Adipocyte (in vitro differentiated cells): ENCODE measurements around the gene PLEKHH3.
A peak's percentile ranks its signal among the peaks of the same experiment; 100 is the strongest.

Experiments
- DNase-seq: peaks from one replicate; pipeline ENCODE4 v3.0.0-alpha.2; 2015; ENCODE audit warnings: low read depth
- H3K27me3 ChIP-seq: replicated peaks from 2 replicates; pipeline ENCODE4 v1.7.0; 2013; ENCODE audit warnings: mild to moderate bottlenecking, low read length, moderate library complexity; ENCODE audit not compliant: control insufficient read depth, insufficient read depth
- H3K36me3 ChIP-seq: 2 replicates; pipeline ENCODE4 v1.7.0; 2013; ENCODE audit warnings: low read length, mild to moderate bottlenecking, moderate library complexity; ENCODE audit not compliant: control insufficient read depth, insufficient read depth, severe bottlenecking
- H3K4me1 ChIP-seq: 2 replicates; pipeline ENCODE4 v1.7.0; 2013; ENCODE audit warnings: mild to moderate bottlenecking, low read length, moderate library complexity; ENCODE audit not compliant: control insufficient read depth, insufficient read depth
- H3K4me3 ChIP-seq: 2 replicates; pipeline ENCODE4 v1.7.0; 2013; ENCODE audit warnings: mild to moderate bottlenecking, low read length, moderate library complexity
- H3K9ac ChIP-seq: 2 replicates; pipeline ENCODE4 v1.7.0; 2013; ENCODE audit warnings: mild to moderate bottlenecking, low read length, moderate library complexity
- H3K9me3 ChIP-seq: 2 replicates; pipeline ENCODE4 v1.7.0; 2013; ENCODE audit warnings: mild to moderate bottlenecking, low read length, moderate library complexity; ENCODE audit not compliant: control insufficient read depth

The PLEKHH3 gene

DNA sequence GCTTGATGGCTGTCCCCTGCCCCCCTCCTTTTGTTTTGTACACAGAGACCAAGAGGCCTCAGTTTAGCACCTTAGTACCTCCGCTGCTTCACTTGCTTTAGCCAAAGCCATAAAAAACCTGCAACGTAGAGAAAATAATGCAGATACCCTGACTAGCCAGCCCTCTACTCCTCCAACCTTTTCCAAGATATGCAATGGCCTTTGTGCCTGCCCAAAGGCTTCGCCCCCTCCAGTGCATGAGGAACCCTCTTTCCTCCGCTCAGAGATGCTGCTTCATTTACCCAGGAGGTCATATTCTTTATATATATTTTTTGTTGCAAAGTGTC lies 22.6 kb upstream of the PLEKHH3 start:
- Histone ChIP-seq H3K36me3 (peaks cover 66% of the 10 kb centered on the region), H3K9me3 (no peaks in the 10 kb centered on the region), H3K4me1 (peaks cover 8% of the 10 kb centered on the region), H3K4me3 (no peak overlapping the region), H3K9ac (peak overlapping the region; percentile 41), H3K27me3 (no peaks in the 10 kb centered on the region)
- DNase-seq, result no peak

DNA sequence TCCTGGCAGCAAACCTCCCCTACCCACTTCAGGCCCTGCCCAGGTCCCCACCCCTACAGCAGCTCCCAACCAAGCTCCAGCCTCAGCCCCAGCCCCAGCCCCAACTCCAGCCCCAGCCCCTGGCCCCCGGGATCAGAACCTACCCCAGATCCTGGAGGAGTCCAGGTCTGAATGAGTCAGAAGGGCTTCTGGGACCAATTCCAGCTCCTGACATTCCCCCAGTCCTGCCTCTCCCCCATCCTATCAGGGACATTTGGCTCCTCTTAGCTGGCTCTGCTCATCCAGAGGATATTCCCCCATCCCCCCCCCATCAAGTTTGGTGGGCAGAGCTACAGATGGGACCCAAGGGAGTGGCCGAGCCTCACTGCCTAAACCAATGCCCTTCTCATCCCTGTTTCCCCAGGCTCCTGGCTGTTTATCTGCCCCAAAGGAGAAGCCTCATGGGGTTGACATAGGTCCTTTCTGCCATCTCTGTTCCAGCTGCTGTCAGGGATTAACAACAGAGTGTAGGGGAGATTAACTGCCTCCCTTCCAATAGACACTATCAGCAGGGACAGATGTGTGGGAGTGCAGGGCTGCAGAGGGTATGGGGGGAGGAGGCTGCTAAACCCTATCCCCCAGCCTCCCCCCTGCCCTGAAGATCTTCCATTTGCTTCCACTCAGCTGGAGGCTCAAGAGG lies 22.1 kb upstream of the PLEKHH3 start:
- peak; percentile 67 for DNase-seq
- peaks cover 8% of the 10 kb centered on the region for H3K4me1 ChIP-seq
- H3K4me3 ChIP-seq, result peak overlapping the region; percentile 21
- H3K36me3 ChIP-seq, result peaks cover 62% of the 10 kb centered on the region
- H3K9me3 ChIP-seq, result no peaks in the 10 kb centered on the region
- H3K9ac ChIP-seq, result peak overlapping the region; percentile 41
- no peaks in the 10 kb centered on the region for H3K27me3 ChIP-seq

DNA sequence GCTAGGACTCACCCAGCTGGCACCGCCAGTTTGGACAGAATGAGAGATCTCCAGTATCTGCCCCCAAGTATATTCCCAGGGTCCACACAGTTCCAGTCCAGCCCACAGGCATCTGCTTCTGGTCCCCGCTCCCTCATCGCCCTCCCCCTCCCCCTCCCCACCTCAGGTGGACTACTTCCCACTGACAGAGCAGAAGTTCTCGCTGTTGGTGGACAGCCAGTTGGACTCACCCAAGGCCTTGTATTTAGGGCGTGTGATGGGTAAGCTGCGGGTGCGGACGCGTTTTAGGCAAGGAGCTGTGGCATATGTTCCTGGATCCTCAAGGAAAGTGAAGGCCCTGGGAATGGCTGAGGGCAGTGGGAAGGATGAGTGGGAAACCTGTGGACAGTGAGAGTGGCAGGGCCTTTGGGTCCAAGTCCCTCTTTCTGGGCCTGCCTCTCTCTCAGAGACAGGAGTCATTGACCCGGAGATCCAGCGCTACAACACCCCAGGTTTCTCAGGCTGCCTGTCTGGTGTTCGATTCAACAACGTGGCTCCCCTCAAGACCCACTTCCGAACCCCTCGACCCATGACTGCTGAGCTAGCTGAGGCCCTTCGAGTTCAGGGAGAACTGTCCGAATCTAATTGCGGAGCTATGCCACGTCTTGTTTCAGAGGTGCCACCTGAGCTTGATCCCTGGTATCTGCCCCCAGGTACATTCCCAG lies 20.5 kb upstream of the PLEKHH3 start:
- DNase-seq, result no peak
- Histone ChIP-seq H3K9ac (no peak overlapping the region), H3K4me3 (no peak overlapping the region), H3K4me1 (peaks cover 8% of the 10 kb centered on the region), H3K9me3 (no peaks in the 10 kb centered on the region), H3K36me3 (peaks cover 52% of the 10 kb centered on the region), H3K27me3 (no peaks in the 10 kb centered on the region)

- Histone ChIP-seq H3K27me3 (no peaks in the 10 kb centered on the region), H3K4me3 (no peak overlapping the region), H3K4me1 (peaks cover 8% of the 10 kb centered on the region), H3K36me3 (peaks cover 36% of the 10 kb centered on the region), H3K9me3 (no peaks in the 10 kb centered on the region), H3K9ac (no peak overlapping the region)
- no peak for DNase-seq
Measured at GRCh38 chr17:42695500-42695899, 18.7 kb upstream of the PLEKHH3 start.

DNA sequence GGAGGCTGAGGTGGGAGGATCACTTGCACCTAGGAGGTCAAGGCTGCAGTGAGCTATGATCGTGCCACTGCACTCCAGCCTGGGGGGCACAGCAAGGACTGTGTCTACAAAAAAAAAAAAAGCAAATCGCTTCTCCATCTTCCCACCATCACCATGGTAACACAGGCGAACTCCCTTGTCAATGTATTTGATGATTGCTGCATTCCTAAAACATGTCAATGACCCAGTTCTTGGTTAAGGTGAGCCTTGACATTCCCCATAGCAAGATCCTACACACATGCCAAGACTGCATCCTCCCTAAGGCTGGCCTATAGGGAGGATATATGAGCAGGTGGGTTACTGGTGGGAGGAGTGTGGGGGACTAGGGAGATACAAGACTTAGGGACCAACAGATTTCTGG lies 17.7 kb upstream of the PLEKHH3 start:
- Histone ChIP-seq H3K9me3 (no peaks in the 10 kb centered on the region), H3K4me1 (peaks cover 8% of the 10 kb centered on the region), H3K27me3 (no peaks in the 10 kb centered on the region), H3K36me3 (peaks cover 32% of the 10 kb centered on the region), H3K4me3 (no peak overlapping the region), H3K9ac (no peak overlapping the region)
- DNase-seq, result no peak

DNA sequence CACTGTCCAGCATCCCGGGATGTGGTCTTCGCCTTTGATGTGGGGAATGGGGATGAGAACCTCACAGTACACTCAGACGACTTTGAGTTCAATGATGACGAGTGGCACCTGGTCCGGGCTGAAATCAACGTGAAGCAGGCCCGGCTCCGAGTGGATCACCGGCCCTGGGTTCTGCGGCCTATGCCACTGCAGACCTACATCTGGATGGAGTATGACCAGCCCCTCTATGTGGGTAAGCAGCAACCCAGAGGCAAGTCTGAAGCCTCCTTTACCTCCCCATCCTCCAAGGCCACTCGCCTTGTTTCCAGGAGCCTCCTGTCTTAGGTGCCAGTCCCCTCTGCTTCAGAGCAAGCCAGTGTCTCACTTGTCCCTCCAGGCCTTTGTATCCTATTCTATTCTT lies 15.7 kb upstream of the PLEKHH3 start:
- Histone ChIP-seq H3K27me3 (no peaks in the 10 kb centered on the region), H3K4me3 (no peak overlapping the region), H3K4me1 (no peaks in the 10 kb centered on the region), H3K36me3 (peaks cover 31% of the 10 kb centered on the region), H3K9ac (no peak overlapping the region), H3K9me3 (no peaks in the 10 kb centered on the region)
- no peak for DNase-seq

GRCh38 chr17:42691021-42691545 lies 14.3 kb upstream of the PLEKHH3 start:
- H3K9ac ChIP-seq, result no peak overlapping the region
- no peaks in the 10 kb centered on the region for H3K27me3 ChIP-seq
- H3K36me3 ChIP-seq, result peaks cover 31% of the 10 kb centered on the region
- H3K9me3 ChIP-seq, result no peaks in the 10 kb centered on the region
- H3K4me1 ChIP-seq, result no peaks in the 10 kb centered on the region
- no peak overlapping the region for H3K4me3 ChIP-seq
- DNase-seq, result no peak

GRCh38 chr17:42690596-42690995 lies 13.8 kb upstream of the PLEKHH3 start:
- no peak for DNase-seq
- Histone ChIP-seq H3K4me1 (no peaks in the 10 kb centered on the region), H3K36me3 (peaks cover 27% of the 10 kb centered on the region)

DNA sequence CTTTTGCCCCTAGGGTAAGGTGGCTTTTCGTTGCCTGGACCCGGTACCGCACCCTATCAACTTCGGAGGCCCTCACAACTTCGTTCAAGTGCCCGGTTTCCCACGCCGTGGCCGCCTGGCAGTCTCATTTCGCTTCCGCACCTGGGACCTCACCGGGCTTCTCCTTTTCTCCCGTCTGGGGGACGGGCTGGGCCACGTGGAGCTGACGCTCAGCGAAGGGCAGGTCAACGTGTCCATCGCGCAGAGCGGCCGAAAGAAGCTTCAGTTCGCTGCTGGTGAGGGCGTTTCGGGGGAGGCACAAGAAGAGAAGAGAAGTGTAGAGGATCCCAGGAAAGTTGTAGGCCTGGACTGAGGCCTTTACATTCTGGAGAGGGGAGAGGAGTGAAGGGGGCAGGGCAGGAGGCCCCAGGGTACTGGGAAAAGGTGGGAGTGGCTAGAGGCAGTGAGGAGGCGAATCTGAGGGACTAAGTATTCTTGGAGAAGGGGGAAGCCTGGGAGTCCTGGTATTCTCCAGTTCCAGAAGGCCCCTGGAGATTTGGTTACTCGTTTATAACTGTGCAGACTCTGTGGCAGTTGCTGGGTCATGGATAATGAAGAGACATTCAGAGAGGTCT lies 11.0 kb upstream of the PLEKHH3 start:
- Histone ChIP-seq H3K4me3 (no peak overlapping the region), H3K9me3 (no peaks in the 10 kb centered on the region), H3K9ac (no peak overlapping the region), H3K36me3 (peaks cover 17% of the 10 kb centered on the region), H3K4me1 (peaks cover 8% of the 10 kb centered on the region), H3K27me3 (no peaks in the 10 kb centered on the region)
- DNase-seq, result no peak

More at GRCh38 chr17:42690596-42690995, 13.8 kb upstream of the PLEKHH3 start:
- Histone ChIP-seq H3K9ac (no peak overlapping the region), H3K4me3 (no peak overlapping the region), H3K9me3 (no peaks in the 10 kb centered on the region), H3K27me3 (no peaks in the 10 kb centered on the region)

DNA sequence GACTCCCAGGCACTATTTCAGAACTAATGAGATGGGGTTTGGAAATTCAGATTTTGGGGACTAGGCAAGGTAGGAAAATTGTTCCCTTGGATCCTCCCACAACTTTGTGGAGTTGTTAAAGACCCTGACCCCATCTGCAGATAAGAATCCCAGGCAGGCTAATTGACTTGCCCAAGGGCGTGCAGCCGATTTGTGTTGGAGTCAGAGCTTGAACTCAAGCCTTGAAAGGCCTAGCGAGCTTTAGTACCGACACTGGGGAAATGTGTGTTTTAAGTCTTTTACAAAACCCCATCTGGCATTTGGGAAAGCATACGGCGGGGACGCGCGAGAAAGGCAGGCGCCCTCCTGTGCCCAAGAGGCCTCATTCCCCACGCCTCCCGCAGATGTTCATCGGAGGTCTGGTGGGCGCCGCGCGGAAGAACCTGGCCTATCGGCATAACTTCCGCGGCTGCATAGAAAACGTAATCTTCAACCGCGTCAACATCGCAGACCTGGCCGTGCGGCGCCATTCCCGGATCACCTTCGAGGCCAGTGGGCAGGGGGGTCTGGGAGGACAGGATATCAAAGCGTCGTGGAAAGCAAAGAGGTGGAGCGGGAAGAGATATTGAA lies 9.8 kb upstream of the PLEKHH3 start:
- peaks cover 17% of the 10 kb centered on the region for H3K36me3 ChIP-seq
- peaks cover 14% of the 10 kb centered on the region for H3K4me1 ChIP-seq
- no peak overlapping the region for H3K4me3 ChIP-seq
- H3K27me3 ChIP-seq, result no peaks in the 10 kb centered on the region
- no peaks in the 10 kb centered on the region for H3K9me3 ChIP-seq
- H3K9ac ChIP-seq, result no peak overlapping the region
- DNase-seq, result no peak

GRCh38 chr17:42685831-42686230 lies 9.0 kb upstream of the PLEKHH3 start:
- Histone ChIP-seq H3K4me1 (peaks cover 14% of the 10 kb centered on the region), H3K4me3 (no peak overlapping the region), H3K9ac (no peak overlapping the region), H3K36me3 (peaks cover 17% of the 10 kb centered on the region), H3K9me3 (no peaks in the 10 kb centered on the region), H3K27me3 (no peaks in the 10 kb centered on the region)
- DNase-seq, result no peak
